ENCODE results near the gene SP5. TPM values are rescaled to one million over a fixed set of nuclear protein-coding genes. Genes with fewer than 3 reads are reported as not detected.

The SP5 gene
- total and polyA plus RNA-seq, 9 of the 15 experiments (the other 6 are each of a cell fraction or from before 2014, with no cell fraction given) = 0.03 to 1.7 (median 0.16) TPM; not detected in 1

- TF ChIP-seq, protein P1, sequence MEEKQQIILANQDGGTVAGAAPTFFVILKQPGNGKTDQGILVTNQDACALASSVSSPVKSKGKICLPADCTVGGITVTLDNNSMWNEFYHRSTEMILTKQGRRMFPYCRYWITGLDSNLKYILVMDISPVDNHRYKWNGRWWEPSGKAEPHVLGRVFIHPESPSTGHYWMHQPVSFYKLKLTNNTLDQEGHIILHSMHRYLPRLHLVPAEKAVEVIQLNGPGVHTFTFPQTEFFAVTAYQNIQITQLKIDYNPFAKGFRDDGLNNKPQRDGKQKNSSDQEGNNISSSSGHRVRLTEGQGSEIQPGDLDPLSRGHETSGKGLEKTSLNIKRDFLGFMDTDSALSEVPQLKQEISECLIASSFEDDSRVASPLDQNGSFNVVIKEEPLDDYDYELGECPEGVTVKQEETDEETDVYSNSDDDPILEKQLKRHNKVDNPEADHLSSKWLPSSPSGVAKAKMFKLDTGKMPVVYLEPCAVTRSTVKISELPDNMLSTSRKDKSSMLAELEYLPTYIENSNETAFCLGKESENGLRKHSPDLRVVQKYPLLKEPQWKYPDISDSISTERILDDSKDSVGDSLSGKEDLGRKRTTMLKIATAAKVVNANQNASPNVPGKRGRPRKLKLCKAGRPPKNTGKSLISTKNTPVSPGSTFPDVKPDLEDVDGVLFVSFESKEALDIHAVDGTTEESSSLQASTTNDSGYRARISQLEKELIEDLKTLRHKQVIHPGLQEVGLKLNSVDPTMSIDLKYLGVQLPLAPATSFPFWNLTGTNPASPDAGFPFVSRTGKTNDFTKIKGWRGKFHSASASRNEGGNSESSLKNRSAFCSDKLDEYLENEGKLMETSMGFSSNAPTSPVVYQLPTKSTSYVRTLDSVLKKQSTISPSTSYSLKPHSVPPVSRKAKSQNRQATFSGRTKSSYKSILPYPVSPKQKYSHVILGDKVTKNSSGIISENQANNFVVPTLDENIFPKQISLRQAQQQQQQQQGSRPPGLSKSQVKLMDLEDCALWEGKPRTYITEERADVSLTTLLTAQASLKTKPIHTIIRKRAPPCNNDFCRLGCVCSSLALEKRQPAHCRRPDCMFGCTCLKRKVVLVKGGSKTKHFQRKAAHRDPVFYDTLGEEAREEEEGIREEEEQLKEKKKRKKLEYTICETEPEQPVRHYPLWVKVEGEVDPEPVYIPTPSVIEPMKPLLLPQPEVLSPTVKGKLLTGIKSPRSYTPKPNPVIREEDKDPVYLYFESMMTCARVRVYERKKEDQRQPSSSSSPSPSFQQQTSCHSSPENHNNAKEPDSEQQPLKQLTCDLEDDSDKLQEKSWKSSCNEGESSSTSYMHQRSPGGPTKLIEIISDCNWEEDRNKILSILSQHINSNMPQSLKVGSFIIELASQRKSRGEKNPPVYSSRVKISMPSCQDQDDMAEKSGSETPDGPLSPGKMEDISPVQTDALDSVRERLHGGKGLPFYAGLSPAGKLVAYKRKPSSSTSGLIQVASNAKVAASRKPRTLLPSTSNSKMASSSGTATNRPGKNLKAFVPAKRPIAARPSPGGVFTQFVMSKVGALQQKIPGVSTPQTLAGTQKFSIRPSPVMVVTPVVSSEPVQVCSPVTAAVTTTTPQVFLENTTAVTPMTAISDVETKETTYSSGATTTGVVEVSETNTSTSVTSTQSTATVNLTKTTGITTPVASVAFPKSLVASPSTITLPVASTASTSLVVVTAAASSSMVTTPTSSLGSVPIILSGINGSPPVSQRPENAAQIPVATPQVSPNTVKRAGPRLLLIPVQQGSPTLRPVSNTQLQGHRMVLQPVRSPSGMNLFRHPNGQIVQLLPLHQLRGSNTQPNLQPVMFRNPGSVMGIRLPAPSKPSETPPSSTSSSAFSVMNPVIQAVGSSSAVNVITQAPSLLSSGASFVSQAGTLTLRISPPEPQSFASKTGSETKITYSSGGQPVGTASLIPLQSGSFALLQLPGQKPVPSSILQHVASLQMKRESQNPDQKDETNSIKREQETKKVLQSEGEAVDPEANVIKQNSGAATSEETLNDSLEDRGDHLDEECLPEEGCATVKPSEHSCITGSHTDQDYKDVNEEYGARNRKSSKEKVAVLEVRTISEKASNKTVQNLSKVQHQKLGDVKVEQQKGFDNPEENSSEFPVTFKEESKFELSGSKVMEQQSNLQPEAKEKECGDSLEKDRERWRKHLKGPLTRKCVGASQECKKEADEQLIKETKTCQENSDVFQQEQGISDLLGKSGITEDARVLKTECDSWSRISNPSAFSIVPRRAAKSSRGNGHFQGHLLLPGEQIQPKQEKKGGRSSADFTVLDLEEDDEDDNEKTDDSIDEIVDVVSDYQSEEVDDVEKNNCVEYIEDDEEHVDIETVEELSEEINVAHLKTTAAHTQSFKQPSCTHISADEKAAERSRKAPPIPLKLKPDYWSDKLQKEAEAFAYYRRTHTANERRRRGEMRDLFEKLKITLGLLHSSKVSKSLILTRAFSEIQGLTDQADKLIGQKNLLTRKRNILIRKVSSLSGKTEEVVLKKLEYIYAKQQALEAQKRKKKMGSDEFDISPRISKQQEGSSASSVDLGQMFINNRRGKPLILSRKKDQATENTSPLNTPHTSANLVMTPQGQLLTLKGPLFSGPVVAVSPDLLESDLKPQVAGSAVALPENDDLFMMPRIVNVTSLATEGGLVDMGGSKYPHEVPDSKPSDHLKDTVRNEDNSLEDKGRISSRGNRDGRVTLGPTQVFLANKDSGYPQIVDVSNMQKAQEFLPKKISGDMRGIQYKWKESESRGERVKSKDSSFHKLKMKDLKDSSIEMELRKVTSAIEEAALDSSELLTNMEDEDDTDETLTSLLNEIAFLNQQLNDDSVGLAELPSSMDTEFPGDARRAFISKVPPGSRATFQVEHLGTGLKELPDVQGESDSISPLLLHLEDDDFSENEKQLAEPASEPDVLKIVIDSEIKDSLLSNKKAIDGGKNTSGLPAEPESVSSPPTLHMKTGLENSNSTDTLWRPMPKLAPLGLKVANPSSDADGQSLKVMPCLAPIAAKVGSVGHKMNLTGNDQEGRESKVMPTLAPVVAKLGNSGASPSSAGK (IDR thresholded peaks at IDR 0.05) = no peak
- no peak for TF ChIP-seq NCOA1 (IDR thresholded peaks at IDR 0.05; ENCODE audit: low read depth)
- TF ChIP-seq ZNF311 (CRISPR knock-in tag; IDR thresholded peaks at IDR 0.05) = no peak
- TF ChIP-seq CREB1 (IDR thresholded peaks at IDR 0.05) = no peak
- TF ChIP-seq CREB1 (CRISPR knock-in tag; IDR thresholded peaks at IDR 0.05) = no peak
- TF ChIP-seq FOXM1 (IDR thresholded peaks at IDR 0.05; ENCODE audit: low read depth) = no peak
- TF ChIP-seq FOXM1 (CRISPR knock-in tag; IDR thresholded peaks at IDR 0.05; ENCODE audit: low read depth) = no peak
- TF ChIP-seq NFE2 (IDR thresholded peaks at IDR 0.05; ENCODE audit: low read depth) = no peak
- TF ChIP-seq FOXP4 (CRISPR knock-in tag; IDR thresholded peaks at IDR 0.05; ENCODE audit: borderline replicate concordance) = no peak
- TF ChIP-seq E2F8 (IDR thresholded peaks at IDR 0.05; ENCODE audit: low read depth, partially characterized antibody) = no peak
These were observed 49.4 kb upstream of the SP5 start (continued) for GRCh38 chr2:170665743-170666142.
